NCI-H226 (cell line): ENCODE results near the gene SORCS2.

ENCODE experiments used
- DNase-seq: peaks from one replicate; pipeline ENCODE4 v3.0.0-alpha.2; 2015

SORCS2 gene

DNA sequence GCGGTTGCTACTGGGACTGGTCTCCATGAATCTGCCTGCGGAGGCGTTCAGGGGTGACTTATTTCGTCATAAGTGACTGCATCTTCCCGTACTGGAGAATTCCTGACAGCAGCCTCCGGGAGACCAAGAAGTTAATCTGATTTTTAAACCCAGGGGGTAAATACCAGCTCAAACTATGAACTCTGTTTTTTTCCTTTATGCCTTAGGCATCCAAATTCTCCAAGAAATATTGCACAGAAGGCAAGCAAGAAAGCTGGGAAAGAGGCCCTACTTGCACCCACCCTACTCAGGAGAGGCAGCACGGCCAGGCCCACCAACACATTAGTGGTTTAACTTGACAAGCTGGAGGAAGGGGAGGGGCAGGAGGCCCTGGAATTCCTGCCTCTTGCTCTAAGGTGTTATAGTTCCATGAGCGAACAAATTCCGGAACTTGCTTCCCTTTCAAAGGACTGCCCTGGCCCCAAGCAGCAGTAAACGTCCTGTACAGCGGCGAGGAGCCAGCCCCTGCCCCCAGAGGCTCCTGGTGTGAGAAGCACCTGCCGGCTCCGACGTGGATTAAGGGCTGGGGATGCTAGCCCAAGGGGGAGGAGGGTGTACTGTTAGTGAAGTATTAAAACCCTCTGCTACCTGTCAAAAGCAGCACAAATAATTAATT lies 570.2 kb downstream of the SORCS2 start:
- no peak for DNase-seq

DNA sequence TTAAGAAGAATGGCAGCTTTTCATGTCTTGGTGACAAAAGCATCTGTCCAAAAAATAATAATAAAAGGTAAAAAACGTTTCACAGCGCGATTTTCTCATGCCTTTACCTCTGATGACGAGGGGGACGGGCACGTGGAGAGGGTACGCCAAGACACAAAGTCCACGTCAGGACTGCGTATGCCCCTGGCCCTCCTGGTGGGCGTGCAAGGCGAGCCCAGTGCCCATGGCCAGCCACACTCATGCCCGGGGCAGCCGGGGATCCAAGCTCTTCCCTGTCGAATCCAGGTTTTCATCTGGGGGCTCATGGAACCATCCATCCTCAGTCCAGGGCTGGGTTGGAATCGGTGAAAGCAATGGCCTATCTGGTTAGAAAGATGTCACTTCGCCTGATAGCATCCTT lies 570.8 kb downstream of the SORCS2 start:
- no peak for DNase-seq

DNA sequence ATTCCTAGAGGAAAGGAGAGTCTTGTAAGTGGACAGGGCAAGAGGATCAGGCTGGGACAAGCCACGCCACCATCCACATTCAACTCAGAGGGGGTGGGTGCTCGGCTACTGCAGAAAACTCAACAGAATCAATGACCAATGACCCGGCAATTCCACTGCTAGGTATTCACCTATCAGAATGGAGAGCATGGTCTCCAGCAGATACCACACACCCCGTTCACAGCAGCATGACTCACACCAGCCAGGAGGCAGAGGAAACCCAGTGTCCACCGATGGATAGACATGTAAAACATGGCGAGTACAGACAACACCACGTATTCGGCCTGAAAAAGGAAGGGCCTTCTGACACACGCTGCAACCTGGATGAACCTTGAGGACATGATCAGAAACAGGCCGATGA lies 571.5 kb downstream of the SORCS2 start:
- DNase-seq = peak; percentile 56

DNA sequence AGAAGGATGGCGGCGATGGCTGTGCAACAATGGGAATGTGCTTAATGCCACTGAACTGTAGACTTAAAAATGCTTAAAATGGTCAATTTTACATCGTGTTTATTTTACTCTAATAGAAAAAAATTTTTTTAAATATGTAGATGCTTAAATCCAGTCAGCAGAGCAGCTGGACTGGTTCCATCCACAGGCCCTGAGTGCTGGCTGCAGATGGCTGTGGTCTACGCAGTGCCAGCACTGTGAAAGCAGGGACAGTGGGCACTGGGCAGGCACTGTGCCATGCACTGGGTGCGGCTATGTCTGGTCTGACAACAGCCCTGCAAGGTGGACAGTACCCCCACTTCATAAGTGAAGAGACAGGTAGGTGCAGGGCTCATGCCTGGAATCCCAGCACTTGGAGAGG lies 572.1 kb downstream of the SORCS2 start:
- DNase-seq = no peak

DNA sequence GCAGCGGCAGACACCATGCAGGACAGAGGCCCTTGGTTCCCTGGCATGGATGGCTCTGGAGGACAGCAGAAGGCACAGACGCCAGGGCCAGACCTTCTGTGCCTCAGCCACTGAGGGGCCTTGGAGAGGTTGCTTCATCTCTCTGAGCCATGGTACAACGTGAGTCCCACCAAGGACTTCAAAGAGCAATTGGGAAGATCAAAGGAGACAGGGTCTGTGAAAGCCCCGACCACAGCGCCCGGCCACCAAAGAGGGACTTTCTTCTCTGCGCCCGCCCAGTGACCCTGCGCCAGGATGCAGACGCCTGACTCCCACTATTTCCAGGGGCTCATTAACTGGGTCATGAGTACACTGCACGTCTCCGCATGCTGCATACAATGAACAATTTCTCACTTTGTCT lies 573.3 kb downstream of the SORCS2 start:
- no peak for DNase-seq

DNA sequence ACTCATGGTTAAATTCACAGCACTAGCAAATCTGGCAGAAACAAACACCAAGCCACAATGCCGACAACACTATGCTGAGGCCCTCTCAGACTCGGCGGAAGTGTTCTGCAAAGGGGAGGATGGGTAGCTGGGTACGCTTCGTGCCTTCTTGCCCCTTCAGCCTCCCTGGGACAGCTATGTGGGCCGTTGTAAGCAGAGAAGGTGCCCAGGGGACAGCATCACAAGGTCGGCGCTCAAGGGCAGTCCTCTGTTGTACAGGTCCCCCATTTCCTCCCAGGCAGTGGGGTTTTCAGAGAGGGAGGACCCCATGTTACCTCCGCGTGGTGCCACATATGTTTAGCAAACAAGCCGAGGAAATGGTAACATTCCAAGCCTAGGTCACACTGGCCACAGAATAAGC lies 573.7 kb downstream of the SORCS2 start:
- no peak for DNase-seq

DNA sequence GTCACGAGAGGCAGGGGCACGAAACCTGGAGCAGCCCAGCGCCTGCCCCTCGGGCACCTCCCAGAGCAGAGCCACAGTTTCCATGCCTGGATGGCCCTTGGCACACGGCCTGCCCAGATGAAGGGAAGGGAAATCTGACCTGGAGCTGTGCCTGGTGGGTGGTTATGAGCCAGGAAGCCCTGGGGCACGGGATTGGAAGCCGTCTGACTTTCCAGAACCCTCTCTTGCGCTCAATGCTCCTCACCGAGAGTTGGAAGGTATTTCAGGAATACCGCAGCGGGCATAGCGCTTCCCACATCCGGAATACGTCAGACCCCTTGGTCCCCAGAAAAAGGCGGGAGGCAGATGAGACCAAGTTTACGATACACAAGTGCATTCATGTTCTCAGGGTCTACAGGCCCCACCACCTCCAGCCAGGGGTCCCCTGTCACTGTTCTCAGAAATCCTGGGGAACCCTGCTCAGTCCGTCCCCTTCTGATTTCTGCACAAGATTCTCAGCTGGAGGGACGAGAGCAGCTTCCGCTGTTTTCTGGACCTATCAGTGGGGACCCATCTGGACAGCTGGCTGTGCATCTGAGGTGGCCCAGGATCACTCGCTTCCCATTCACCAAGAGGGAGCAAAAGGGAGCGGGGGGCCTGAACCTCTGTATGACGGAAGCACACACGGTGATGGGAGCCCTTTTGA lies 574.5 kb downstream of the SORCS2 start:
- DNase-seq = no peak

DNA sequence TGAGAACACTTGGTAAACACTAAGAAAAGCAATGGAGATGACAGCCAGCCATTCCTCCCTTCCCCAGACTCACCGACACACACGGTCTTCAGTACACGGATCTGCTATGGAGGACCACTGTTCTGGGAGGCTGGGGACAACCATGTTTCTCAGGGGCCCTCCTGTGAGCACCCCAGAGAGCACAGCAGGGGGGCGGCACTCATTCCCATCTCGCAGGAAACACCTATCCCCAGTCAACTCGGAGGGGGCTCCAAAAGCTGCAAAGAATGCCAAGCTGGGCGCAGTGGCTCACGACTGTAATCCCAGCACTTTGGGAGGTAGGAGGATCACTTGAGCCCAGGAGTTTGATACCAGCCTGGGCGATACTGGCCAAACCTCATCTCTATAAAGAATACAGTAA lies 575.2 kb downstream of the SORCS2 start:
- DNase-seq = no peak

DNA sequence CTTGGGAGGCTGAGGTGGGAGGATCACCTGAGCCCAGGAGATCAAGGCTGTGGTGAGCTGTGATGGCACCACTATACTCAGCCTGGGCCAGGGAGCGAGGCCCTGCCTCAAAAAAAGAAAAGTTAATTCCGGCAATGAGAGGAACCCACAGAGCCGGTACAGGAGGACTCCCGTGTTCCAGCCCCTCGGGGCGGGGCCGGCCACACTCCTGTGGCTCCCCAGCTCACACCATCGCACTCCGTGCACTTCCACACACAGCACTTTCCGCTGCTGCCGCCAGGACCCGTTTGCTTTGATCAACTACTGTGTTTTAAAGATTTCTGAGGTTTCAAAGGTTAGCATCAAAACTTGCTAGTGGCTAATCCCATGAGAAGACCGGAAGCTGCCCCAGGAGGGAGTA lies 575.6 kb downstream of the SORCS2 start:
- no peak for DNase-seq

DNA sequence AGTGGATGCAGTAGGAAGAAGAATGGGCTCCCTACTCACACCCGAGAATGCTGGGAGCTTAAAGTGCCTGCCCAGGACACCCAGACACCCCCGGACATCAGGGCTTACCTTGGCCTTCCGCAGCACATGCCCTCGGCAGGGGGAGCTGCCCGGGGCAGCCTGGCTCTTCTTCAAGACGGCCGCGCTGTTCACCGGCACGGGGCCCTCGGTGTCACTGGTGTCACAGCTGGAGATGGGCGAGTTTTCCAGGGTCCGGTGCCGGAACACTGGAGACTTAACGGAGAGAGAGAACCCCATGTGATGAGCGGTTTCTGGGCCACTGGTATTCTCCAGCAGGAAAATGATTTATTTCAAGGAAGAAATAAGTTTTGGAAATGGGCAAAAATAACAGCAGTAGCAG lies 576.4 kb downstream of the SORCS2 start:
- DNase-seq = no peak

DNA sequence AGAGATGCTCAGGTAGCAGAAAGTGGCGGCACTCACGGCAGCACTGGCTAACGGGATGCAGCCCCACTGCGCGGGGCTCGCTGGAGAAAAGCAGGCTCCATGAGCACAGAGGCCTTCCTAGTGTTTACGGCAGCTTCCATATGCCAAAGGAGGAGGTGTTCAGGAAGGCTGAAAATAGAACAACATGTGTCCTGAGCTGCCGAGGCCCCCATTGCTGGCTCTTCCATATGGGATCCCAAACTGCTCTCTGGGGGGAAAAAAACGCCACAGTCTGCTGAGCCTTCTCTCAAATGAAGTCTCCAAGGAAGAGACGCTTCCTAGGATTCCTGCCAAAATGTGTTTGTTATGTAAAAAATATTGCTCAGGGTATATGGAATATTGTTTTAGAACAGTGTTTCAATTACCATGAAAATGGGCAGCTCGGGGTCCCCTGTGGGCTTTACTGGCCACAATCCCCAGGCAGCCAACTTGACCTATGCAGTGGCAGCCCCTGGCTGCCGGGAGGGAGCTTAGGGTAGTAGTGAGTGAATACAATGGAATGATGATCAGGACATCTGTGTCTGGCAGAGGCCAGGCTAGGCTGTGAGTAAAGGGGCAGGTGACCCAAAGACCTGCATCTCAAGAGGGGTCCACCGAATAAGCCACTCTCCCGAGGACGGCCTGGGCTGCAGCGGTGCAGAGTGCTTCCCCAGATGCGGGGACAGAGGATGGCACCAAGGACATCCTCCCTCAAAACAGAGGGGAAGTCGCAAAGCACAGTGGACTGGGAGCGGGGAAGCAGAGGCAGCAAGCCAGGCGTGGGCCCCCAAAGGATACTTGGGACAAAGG lies 577.3 kb downstream of the SORCS2 start:
- no peak for DNase-seq

DNA sequence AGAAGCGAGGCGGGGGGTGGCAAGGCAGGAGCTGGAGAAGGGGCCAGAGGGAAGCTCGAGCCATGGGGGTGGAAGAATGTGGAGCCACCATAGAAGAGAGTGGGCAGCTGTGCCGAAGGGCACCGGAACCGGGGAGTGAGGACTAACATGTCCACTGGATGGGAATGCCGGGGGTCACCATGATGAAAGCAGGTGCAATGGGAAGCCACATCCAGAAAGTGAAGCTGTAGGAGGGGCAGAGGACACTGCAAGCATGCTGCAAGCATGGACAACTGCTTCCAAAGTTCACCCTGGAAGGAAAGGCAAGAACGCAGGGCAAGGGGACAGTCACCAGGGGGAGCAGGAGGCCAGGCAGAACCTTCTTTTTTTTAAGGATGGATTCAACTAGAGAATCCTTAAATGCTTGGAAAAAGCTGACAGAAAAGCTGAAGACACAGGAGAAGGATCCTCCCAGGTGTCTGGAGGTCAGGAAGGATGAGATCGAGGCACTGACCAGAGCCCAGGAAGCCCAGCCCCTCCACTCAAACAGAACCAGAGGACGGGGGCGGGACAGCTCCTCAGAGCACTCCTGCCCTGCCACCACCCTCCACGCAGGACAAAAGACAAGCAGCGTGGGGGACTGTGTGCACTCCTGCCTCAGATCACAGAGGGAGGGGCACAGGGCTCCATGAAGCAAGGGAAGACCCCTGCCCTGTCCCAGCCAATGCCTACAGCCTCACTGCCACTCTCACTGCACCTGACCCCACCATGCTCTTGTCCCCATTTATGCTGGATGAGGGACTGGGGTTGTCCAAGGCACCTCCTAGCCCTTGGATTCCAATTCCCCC lies 578.1 kb downstream of the SORCS2 start:
- no peak for DNase-seq

DNA sequence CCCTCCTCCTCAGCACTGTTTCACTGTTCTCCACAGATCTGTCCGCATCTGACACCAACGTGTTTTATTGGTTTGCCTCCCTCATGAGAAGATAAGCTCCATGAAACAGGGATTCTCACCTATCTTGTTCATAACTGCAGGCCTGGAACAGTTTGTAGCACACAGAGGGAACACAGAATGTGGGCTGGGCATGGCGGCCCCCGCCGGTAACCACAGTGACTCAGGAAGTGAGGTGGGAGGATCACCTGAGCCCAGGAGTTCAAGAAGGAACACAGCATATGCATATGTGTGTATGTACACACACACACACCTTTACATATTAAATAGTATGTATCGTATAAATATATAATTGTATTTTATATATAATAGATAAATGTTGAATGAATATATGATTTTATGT lies 578.7 kb downstream of the SORCS2 start:
- no peak for DNase-seq

DNA sequence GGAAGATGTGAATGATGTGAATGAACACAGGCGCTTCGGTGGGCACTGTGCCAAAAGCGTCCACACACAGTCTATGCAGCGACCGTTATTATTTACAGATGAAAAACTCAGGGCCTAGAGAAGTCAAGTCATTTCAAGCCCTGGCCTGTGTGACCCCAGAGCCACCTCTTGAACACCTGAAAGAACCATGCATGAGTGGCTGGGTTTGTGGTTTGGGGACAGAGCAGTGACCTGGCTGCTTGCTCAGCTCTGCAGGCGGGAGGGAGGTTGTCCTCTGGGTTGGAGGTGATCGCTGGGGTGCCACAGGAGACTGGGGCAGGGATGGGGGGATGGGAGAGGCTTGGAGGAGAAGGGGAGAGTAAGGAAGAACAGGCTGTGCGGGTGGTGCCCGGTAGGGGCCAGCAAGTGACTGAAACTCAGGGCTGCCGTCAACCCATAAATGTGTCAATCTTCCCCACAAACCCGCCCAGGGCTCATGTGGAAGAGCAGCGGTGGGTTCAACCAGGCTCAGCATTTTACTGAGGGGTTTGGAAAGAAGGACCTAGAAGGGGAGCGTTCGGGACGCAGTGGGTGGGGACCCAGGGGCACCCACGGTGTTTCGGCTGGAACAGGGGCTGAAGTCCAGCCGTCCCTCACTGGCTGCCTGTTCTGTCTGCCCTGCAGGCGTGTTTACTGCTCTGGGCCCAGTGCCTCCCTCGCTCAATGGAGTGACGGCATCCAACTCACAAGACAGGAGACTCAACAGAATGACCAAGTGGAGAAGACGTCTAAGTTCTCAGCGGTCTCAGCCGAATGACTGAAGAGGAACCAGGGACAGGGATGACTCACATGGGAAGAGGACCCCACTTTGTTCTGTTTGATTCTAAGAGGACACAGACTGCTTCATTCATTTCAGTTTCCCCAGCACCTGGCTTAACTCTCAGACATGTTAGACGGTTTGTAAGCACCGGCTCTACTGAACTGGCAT lies 579.5 kb downstream of the SORCS2 start:
- no peak for DNase-seq

DNA sequence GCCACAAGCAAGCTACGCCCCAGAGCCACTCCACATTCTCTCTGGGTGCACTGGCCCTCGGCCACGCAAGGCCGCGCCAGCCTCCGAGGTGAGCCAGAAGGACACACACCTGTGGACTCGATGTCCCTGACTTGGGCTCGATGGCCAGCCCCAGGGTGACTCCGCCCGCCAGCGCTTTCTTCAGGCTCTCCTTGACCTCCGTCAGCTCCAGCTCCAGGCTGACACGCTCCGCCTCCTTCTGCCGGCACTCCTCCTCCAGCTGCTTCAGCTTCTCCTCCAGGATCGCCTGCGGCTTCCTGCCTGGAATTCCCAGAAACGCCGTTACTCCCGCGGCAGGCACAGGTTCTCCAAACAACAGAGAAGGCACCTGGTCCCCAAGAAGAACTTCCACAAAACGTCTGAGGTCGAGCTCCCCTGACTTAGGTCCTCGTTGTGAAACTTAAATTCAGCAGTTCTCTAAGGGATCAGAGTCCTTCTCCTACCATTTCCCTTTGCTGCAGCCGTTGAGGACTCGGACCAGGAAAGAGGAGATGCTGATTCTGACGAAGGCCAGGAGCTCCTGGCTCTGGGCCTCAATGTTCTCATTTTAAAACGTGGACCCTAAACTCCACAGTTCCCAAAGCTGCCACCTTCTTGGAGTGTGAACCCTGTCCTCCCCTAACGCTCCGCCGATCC lies 580.5 kb downstream of the SORCS2 start:
- DNase-seq = peak; percentile 76

DNA sequence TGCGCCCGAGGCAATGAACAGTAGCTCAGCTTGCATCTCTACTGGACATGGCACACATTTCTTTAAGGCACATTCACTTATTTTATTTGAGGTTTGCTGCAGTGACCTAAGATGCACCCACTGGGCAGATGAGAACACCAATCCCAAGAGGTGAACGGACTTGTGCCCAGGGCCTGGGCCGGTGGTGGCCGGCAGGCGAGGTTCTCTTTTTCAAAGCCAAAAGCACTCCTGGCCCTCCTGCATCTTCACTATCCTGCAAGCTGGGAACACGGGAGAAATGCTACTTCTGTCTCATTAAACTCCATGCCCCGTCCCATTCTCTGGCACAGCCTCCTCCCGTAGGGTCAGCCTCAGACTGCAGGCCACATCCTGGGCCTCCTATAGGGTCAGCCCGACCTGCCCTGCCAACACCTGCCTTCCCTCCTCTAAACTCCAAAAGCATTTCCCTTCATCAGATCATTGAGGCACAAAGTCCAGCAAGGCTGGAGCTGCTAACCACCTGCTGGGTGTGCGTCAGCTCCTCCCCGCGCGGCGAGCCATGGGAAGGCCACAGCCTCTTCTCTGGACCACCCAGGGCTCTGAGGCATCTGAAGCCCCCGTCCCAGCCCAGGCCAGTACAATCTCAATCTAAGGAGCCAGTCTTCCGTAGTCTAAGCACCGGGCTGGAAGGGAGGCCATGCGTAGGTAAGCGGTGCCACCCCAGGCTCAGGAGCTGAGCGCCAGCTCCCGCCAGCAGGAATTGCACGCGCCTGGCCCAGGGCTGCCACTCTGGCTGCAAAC lies 581.3 kb downstream of the SORCS2 start:
- no peak for DNase-seq

DNA sequence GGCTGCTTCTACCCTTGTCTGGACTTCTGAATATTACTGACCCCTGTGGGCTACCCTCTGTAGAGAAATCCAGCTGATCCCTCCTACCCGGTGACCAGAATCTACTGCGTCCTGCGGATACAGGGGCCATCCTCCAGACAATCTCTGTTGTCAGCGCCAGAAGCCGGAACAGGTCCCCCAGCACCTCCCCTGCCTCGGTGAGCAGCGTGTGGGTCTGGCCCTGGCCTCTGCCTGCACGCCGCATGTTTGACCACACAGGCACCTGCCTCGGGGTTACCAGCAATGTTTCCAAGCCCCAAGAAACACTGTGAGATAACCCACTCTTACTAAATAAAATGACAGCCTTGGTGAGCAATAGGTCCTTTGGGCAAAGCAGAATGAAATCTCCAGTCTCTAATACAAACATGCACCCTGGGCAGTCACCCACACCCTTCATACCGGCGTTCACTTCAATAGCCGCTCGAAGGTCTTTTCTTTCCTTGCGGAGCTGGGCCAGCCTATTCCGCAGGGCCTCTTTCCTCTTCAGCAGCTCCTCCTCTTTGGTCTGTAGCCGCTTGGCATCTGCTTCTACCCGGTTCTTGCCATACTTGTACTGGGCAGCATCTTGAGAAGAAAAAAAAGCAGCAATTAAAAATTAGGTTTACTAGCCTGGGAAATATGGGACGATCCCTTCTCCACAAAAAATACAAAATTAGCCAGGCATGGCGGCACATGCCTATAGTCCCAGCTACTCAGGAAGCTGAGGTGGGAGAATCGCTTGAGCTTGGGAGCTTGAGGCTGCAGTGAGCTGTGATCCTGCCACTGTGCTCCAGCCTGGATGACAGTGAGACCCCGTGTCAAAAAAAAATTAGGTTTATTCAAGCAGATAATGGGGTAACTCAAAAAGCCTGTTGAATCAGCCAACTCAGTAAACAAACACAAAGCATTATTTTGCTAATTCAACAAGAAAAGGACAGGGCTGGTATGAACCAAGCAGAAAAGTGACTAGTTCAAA lies 582.3 kb downstream of the SORCS2 start:
- DNase-seq = no peak

DNA sequence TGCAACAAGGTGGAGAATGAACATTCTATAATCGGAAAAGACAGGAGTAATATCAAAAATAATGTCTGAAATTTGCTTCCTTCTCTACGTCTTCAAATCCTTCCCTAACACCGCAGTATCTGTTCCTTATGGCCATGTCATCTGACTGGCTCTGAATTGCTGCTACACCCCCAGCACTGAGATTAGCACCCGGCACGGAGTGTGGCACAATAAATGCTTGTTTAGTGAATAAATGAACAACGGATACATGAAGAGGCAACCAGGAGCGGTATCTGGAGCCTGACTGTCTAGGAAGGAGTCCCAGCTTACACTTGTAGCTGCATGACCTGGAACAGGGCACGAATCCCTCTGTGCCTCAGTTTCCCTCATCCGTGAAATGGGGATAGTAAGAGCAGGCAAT lies 583.1 kb downstream of the SORCS2 start:
- DNase-seq = no peak

DNA sequence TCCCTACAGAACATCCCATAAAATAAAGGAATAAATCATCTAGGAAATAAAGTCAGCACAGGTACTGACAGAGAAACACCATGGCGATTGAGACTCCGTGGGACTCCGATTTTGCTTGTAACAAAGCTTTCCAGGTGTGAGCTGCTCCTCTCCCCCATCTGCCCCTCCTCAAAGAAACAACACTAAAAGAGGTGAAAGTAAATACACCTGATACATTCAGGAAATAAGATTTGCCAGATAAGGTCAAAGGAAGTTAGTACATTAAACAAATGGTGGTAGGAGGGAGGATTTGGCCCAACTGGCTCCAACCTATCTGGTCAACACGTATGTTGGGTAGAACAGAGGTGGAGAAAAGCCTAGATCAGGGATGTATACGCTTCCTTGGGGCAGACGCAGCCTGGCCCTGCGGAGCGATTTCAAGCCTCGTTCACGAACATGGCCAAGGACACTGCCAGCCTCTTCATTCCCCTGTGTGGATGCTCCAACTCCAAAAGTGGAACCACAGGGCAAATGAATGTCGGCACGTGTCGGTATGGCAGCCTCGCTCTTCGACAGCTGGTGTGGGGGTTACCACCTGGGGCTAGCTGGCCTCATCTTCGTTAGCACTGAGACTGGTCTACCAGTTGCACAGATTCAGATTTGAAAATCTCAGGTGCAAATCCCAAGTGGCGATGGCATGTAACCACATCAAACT lies 584.8 kb downstream of the SORCS2 start:
- DNase-seq = no peak
